ENCODE data around the gene AFF1.
"Not testable (repeated sequence)": the region's sequence is repeated elsewhere in the genome, so short reads cannot be mapped to it uniquely, and the experiment has no call there.

Gene AFF1

GRCh38 chr4:87126056-87126455 is 191.2 kb downstream of the AFF1 start:
- Histone ChIP-seq H3K36me3 (ENCODE audit: control insufficient read depth, insufficient read depth, low read length) (peaks cover 40% of the 10 kb centered on the region), H3K4me3 (ENCODE audit: low read depth, low read length) (no peak overlapping the region), H3K27me3 (ENCODE audit: control insufficient read depth, insufficient read depth, low read length) (no peaks in the 10 kb centered on the region)

GRCh38 chr4:87128006-87128705 is 193.3 kb downstream of the AFF1 start:
- Histone ChIP-seq H3K9me3 (ENCODE audit: control insufficient read depth, insufficient read depth, low read length) (no peaks in the 10 kb centered on the region), H3K4me1 (ENCODE audit: control insufficient read depth, insufficient read depth, low read length) (no peaks in the 10 kb centered on the region), H3K4me3 (ENCODE audit: low read depth, low read length) (no peak overlapping the region), H3K9ac (ENCODE audit: low read depth, low read length) (no peak overlapping the region), H3K27me3 (ENCODE audit: control insufficient read depth, insufficient read depth, low read length) (no peaks in the 10 kb centered on the region), H3K36me3 (ENCODE audit: control insufficient read depth, insufficient read depth, low read length) (peaks cover 52% of the 10 kb centered on the region)

More at GRCh38 chr4:87126056-87126455, 191.2 kb downstream of the AFF1 start:
- H3K9ac ChIP-seq (ENCODE audit: low read depth, low read length) = no peak overlapping the region
- H3K4me1 ChIP-seq (ENCODE audit: control insufficient read depth, insufficient read depth, low read length) = no peaks in the 10 kb centered on the region
- no peaks in the 10 kb centered on the region for H3K9me3 ChIP-seq (ENCODE audit: control insufficient read depth, insufficient read depth, low read length)

- no peak overlapping the region for H3K9ac ChIP-seq (ENCODE audit: low read depth, low read length)
- H3K36me3 ChIP-seq (ENCODE audit: control insufficient read depth, insufficient read depth, low read length) = peaks cover 56% of the 10 kb centered on the region
- no peaks in the 10 kb centered on the region for H3K4me1 ChIP-seq (ENCODE audit: control insufficient read depth, insufficient read depth, low read length)
- H3K4me3 ChIP-seq (ENCODE audit: low read depth, low read length) = no peak overlapping the region
- H3K9me3 ChIP-seq (ENCODE audit: control insufficient read depth, insufficient read depth, low read length) = no peaks in the 10 kb centered on the region
- H3K27me3 ChIP-seq (ENCODE audit: control insufficient read depth, insufficient read depth, low read length) = no peaks in the 10 kb centered on the region
Observed at GRCh38 chr4:87129681-87130080, 194.9 kb downstream of the AFF1 start.

GRCh38 chr4:87130985-87131703 is 196.3 kb downstream of the AFF1 start:
- Histone ChIP-seq H3K36me3 (ENCODE audit: control insufficient read depth, insufficient read depth, low read length) (peaks cover 62% of the 10 kb centered on the region), H3K4me1 (ENCODE audit: control insufficient read depth, insufficient read depth, low read length) (no peaks in the 10 kb centered on the region), H3K9ac (ENCODE audit: low read depth, low read length) (no peak overlapping the region), H3K4me3 (ENCODE audit: low read depth, low read length) (no peak overlapping the region), H3K9me3 (ENCODE audit: control insufficient read depth, insufficient read depth, low read length) (no peaks in the 10 kb centered on the region), H3K27me3 (ENCODE audit: control insufficient read depth, insufficient read depth, low read length) (no peaks in the 10 kb centered on the region)

- Histone ChIP-seq H3K9ac (ENCODE audit: low read depth, low read length) (no peak overlapping the region), H3K4me3 (ENCODE audit: low read depth, low read length) (no peak overlapping the region), H3K36me3 (ENCODE audit: control insufficient read depth, insufficient read depth, low read length) (peaks cover 69% of the 10 kb centered on the region), H3K27me3 (ENCODE audit: control insufficient read depth, insufficient read depth, low read length) (no peaks in the 10 kb centered on the region), H3K9me3 (ENCODE audit: control insufficient read depth, insufficient read depth, low read length) (no peaks in the 10 kb centered on the region), H3K4me1 (ENCODE audit: control insufficient read depth, insufficient read depth, low read length) (no peaks in the 10 kb centered on the region)
Observed at GRCh38 chr4:87132035-87132434, 197.2 kb downstream of the AFF1 start.

GRCh38 chr4:87133183-87133582 is 198.4 kb downstream of the AFF1 start:
- no peak overlapping the region for H3K4me3 ChIP-seq (ENCODE audit: low read depth, low read length)
- H3K36me3 ChIP-seq (ENCODE audit: control insufficient read depth, insufficient read depth, low read length) = peaks cover 65% of the 10 kb centered on the region
- H3K9ac ChIP-seq (ENCODE audit: low read depth, low read length) = no peak overlapping the region
- H3K4me1 ChIP-seq (ENCODE audit: control insufficient read depth, insufficient read depth, low read length) = no peaks in the 10 kb centered on the region
- no peaks in the 10 kb centered on the region for H3K27me3 ChIP-seq (ENCODE audit: control insufficient read depth, insufficient read depth, low read length)
- no peaks in the 10 kb centered on the region for H3K9me3 ChIP-seq (ENCODE audit: control insufficient read depth, insufficient read depth, low read length)

GRCh38 chr4:87134122-87134521 is 199.3 kb downstream of the AFF1 start:
- Histone ChIP-seq H3K9ac (ENCODE audit: low read depth, low read length) (no peak overlapping the region), H3K4me3 (ENCODE audit: low read depth, low read length) (no peak overlapping the region), H3K27me3 (ENCODE audit: control insufficient read depth, insufficient read depth, low read length) (no peaks in the 10 kb centered on the region), H3K9me3 (ENCODE audit: control insufficient read depth, insufficient read depth, low read length) (no peaks in the 10 kb centered on the region), H3K4me1 (ENCODE audit: control insufficient read depth, insufficient read depth, low read length) (no peaks in the 10 kb centered on the region), H3K36me3 (ENCODE audit: control insufficient read depth, insufficient read depth, low read length) (peaks cover 55% of the 10 kb centered on the region)

GRCh38 chr4:87141428-87141827 is 206.6 kb downstream of the AFF1 start:
- Histone ChIP-seq H3K36me3 (ENCODE audit: control insufficient read depth, insufficient read depth, low read length) (peaks cover 15% of the 10 kb centered on the region), H3K9me3 (ENCODE audit: control insufficient read depth, insufficient read depth, low read length) (no peaks in the 10 kb centered on the region), H3K9ac (ENCODE audit: low read depth, low read length) (no peak overlapping the region), H3K4me1 (ENCODE audit: control insufficient read depth, insufficient read depth, low read length) (no peaks in the 10 kb centered on the region), H3K4me3 (ENCODE audit: low read depth, low read length) (no peak overlapping the region), H3K27me3 (ENCODE audit: control insufficient read depth, insufficient read depth, low read length) (no peaks in the 10 kb centered on the region)

GRCh38 chr4:87144356-87144755 is 209.5 kb downstream of the AFF1 start:
- no peak overlapping the region for H3K4me3 ChIP-seq (ENCODE audit: low read depth, low read length)
- no peaks in the 10 kb centered on the region for H3K9me3 ChIP-seq (ENCODE audit: control insufficient read depth, insufficient read depth, low read length)
- H3K4me1 ChIP-seq (ENCODE audit: control insufficient read depth, insufficient read depth, low read length) = no peaks in the 10 kb centered on the region
- H3K27me3 ChIP-seq (ENCODE audit: control insufficient read depth, insufficient read depth, low read length) = no peaks in the 10 kb centered on the region
- peaks cover 7% of the 10 kb centered on the region for H3K36me3 ChIP-seq (ENCODE audit: control insufficient read depth, insufficient read depth, low read length)
- H3K9ac ChIP-seq (ENCODE audit: low read depth, low read length) = no peak overlapping the region

GRCh38 chr4:87145934-87146333 is 211.1 kb downstream of the AFF1 start:
- H3K9me3 ChIP-seq (ENCODE audit: control insufficient read depth, insufficient read depth, low read length); H3K36me3 ChIP-seq (ENCODE audit: control insufficient read depth, insufficient read depth, low read length): not testable (repeated sequence)

GRCh38 chr4:87147116-87147515 is 212.3 kb downstream of the AFF1 start:
- no peak overlapping the region for H3K9ac ChIP-seq (ENCODE audit: low read depth, low read length)
- H3K27me3 ChIP-seq (ENCODE audit: control insufficient read depth, insufficient read depth, low read length) = no peaks in the 10 kb centered on the region
- H3K4me3 ChIP-seq (ENCODE audit: low read depth, low read length) = no peak overlapping the region
- H3K36me3 ChIP-seq (ENCODE audit: control insufficient read depth, insufficient read depth, low read length) = peaks cover 3% of the 10 kb centered on the region
- H3K9me3 ChIP-seq (ENCODE audit: control insufficient read depth, insufficient read depth, low read length) = no peaks in the 10 kb centered on the region
- no peaks in the 10 kb centered on the region for H3K4me1 ChIP-seq (ENCODE audit: control insufficient read depth, insufficient read depth, low read length)

More at GRCh38 chr4:87145934-87146333, 211.1 kb downstream of the AFF1 start:
- H3K27me3 ChIP-seq (ENCODE audit: control insufficient read depth, insufficient read depth, low read length); H3K4me3 ChIP-seq (ENCODE audit: low read depth, low read length); H3K9ac ChIP-seq (ENCODE audit: low read depth, low read length); H3K4me1 ChIP-seq (ENCODE audit: control insufficient read depth, insufficient read depth, low read length): not testable (repeated sequence)

Data from iPS-15b (cell line).